ENCODE results near the gene UBTD1. TPM values are rescaled to one million over a fixed set of nuclear protein-coding genes. Genes with fewer than 3 reads are reported as not detected.

The UBTD1 gene, protein sequence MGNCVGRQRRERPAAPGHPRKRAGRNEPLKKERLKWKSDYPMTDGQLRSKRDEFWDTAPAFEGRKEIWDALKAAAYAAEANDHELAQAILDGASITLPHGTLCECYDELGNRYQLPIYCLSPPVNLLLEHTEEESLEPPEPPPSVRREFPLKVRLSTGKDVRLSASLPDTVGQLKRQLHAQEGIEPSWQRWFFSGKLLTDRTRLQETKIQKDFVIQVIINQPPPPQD
- total RNA-seq: 5.5 TPM

DNA sequence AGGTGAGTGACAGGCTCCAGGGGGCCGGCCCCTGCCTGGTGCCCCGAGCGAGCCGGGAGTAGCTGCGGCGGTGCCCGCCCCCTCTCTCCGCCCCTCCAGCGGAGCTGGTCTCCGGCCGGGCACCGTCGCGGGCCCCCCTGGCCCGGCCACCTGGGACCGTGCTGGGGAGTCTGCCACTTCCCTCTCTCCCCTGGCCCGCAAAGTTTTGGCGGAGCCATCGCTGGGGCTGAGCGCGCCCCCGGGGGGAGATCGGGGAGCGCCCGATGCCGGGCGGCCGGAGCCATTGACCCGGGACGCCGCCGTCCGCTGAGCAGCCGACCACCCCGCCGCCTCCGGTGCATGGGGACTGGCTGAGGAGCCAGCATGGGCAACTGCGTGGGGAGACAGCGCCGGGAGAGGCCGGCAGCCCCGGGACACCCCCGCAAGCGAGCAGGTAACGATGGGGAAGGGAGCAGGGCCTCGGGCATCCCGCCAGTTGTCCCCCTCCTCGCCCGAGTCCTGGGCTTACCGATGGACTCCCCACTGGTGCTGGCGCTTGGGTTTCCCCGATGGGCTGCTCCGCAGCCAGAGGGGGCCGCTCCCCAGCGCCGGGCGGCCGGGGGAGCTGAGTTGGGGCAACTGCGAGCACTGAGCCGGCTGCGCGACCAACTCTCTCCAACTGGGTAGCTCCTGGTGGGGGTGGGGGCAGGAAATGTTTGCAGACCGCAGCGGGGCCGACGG lies at the start of gene UBTD1:
TSS of gene UBTD1 (plus strand) at position 84 of the 720 bp plus-strand sequence. CDS start at position 364, 280 bp downstream.

DNA sequence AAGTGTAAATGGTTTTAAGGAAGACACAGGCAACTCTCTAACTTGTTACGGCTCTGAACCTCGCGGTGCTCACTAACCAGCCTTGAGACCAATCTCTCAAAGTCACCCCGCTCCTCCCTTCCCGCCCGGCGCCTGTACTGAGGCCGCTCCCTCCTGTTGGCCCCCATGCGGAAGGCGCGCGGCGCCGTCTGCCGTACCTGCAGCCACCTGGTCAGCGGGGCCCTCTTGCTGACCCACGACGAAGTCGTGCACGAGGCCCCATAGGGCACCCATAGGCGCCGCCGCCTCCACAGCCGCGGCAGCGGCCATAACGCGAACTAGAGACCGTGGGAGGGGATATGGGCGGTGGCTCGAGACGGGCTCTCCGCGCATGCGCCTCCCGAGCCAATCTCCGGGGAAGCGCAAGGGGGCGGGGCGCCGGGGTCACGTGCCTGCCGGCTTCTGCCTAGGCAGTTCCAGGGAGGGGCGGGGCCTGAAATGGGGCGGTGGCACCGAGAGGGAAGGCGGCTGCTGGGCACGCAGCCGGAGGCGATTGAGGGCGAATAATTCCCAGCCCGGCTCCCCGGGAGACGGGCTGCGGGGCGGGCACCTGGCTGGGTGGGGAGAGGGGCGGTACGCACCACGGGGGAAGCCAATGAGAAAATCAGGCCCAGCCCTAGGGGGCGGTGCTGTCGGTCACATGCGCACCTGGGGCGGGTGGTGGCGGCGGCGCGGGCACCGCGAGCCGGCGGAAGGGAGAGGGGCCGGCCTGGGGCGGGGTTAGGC lies 466 bp upstream of the UBTD1 start, which contains the start of gene MMS19:
TSS of gene MMS19 (minus strand) at position 347 of the 765 bp plus-strand sequence. CDS start at position 309, 38 bp downstream.

DNA sequence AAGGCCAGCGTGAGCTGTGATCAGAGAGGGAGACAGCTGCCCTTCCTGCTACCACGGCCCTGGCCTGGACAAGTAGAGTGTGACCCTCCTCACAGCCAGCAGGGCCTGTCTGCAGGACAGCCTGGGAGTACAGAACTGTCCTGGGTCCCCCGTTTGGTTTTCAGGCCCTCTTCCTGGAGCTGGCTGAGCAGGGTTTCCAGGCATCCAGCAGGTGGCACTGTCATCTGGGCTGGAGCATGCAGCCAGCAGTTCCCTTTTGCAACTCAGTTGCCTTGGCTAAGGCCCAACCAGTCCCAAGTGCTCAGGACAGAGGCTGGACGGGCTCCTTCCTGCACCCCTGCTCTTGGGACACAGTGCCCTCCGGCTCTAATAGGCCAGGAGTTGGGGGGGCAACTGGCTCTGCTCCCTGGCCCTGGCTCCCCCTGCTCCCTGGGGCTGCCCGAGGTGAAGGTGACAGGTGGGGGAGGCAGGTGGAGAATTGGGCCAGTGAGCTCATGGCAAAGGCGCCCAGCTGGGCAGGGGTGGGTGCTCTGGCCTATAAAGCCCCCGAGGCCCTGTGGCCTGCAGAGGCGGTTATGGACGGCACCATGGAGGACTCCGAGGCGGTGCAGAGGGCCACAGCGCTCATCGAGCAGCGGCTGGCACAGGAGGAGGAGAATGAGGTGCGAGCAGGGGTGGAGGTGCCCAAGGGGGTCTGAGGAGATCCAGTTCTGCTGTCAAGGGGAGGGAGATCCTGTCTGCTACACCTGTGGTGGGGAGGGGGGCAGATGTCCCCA lies 73.7 kb downstream of the UBTD1 start, which contains the start of gene ANKRD2:
TSS of gene ANKRD2 (plus strand) at position 566 of the 776 bp plus-strand sequence. CDS start at position 576, 10 bp downstream.

DNA sequence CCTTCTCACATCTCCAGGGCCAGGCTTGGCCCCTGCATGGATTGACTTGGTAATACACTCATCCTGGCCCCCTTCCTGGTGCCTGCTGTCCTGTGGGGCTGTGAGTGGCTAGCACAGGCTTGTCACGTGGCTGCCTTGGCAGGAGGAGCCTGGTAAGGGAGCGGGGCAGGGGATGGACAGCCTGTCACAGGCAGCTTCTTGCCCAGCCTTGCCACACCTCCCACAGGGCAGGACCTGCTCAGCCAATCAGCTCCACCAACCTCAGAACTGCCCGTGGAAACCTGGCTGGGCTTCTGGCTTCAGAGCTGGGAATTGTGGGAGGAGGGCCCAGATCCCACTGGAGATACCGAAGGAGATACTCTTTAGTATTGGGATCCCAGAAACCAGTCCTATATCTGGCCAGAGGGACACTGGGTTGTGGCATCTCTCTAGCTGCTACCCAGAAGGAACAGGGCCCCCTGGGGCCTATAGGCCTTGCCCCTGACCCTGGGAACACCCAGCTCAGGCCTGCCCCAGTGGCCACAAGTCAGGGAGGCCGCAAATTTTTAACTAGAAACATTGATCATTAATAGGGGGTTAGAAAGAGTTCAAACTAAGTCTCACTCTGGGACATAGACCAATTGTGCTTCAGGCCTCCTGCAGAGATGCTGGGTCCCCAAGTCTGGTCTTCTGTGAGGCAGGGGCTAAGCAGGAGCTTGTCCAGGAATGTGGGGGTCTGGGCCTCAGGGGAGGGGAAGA lies 85.5 kb downstream of the UBTD1 start, which contains the start of gene HOGA1:
TSS of gene HOGA1 (plus strand) at position 330 of the 738 bp plus-strand sequence. CDS start at position 645, 315 bp downstream.

DNA sequence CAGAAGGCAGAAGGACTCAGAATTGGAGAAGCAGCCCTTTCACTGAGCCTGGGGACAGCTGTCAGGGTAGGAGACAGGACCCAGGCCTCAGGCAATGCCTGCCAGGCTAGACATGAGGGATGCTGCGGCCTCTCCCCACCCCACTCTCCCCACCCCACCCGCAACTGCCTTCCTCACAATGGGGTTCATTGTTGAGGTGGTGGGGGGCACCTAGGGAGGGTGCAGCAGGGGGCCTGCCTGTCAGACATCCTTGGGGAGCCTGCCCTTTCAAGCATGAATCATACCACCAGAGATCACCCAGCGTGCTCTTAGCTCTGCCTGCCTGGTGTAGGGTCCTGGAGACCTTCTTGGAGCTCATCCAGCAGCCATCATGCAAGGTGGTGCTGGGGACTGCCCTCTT lies 90.8 kb downstream of the UBTD1 start, which contains the start of gene C10orf62:
TSS of gene C10orf62 (plus strand) at position 243 of the 400 bp plus-strand sequence. CDS start 177 bp downstream, outside the sequence.

Other genes with a start within 250 kb of the UBTD1 start
- gene ARHGAP19, start 206.3 kb upstream of the UBTD1 start, total RNA-seq: 18.8 TPM
- 9.0 TPM for gene FRAT1, start 179.7 kb upstream of the UBTD1 start, total RNA-seq
- 18.3 TPM for gene FRAT2, start 164.2 kb upstream of the UBTD1 start, total RNA-seq
- 19.8 TPM for gene RRP12, start 97.6 kb upstream of the UBTD1 start, total RNA-seq
- 201 TPM for gene PGAM1, start 72.7 kb upstream of the UBTD1 start, total RNA-seq
- gene EXOSC1, start 52.9 kb upstream of the UBTD1 start, total RNA-seq: 20.1 TPM
- 25.5 TPM for gene ZDHHC16, start 52.7 kb upstream of the UBTD1 start, total RNA-seq
- 92.5 TPM for gene MMS19, start 502 bp upstream of the UBTD1 start, total RNA-seq
- gene ANKRD2, start 73.9 kb downstream of the UBTD1 start, total RNA-seq: 0.55 TPM
- 1.6 TPM for gene HOGA1, start 85.5 kb downstream of the UBTD1 start, total RNA-seq
- not detected for gene C10orf62, start 90.8 kb downstream of the UBTD1 start, total RNA-seq
- 15.7 TPM for gene MORN4, start 134.6 kb downstream of the UBTD1 start, total RNA-seq
- 20.6 TPM for gene PI4K2A, start 141.7 kb downstream of the UBTD1 start, total RNA-seq
- gene AVPI1, start 188.3 kb downstream of the UBTD1 start, total RNA-seq: 14.2 TPM
- 21.4 TPM for gene MARVELD1, start 214.8 kb downstream of the UBTD1 start, total RNA-seq
- 30.5 TPM for gene ZFYVE27, start 238.2 kb downstream of the UBTD1 start, total RNA-seq